GM18907 (cell line): Measurements from ENCODE around the gene MARCO.
"Not testable (repeated sequence)": the region's sequence is repeated elsewhere in the genome, so short reads cannot be mapped to it uniquely, and the experiment has no call there.

Source experiments
- ATAC-seq: cut with Tn5 transposase; IDR thresholded peaks from one replicate; pipeline ENCODE4 v1.9.1; 2021; ENCODE audit warnings: mild to moderate bottlenecking, moderate library complexity; ENCODE audit not compliant: unreplicated experiment

MARCO gene

GRCh38 chr2:119003856-119004255 is 61.9 kb downstream of the MARCO start:
- not testable (repeated sequence) for ATAC-seq

DNA sequence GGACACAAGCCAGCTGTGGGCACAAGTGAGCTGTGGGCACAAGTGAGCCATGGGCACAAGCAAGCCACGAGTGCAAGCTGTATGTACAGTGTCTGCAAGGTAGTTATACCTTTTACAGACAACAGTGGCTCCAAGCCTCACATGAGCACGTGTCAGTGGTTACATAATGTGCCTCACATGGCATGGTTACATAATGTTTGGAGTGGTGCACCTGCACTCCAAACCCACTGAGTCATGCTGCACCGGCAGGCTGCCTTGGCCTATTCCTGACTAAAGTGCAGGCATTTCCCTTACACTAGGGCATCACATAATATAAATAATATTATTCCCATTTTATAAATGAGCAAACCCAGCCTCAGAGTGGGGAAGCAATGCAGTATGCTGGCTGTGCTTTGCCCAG is 62.6 kb downstream of the MARCO start:
- ATAC-seq: no peak

- ATAC-seq: no peak
These were observed 63.1 kb downstream of the MARCO start for GRCh38 chr2:119005051-119005450.

- no peak for ATAC-seq
These were observed 63.6 kb downstream of the MARCO start for GRCh38 chr2:119005555-119005954.

- ATAC-seq: no peak
These were observed 64.4 kb downstream of the MARCO start for GRCh38 chr2:119006441-119006840.

GRCh38 chr2:119008108-119008507 is 66.1 kb downstream of the MARCO start:
- ATAC-seq: no peak

DNA sequence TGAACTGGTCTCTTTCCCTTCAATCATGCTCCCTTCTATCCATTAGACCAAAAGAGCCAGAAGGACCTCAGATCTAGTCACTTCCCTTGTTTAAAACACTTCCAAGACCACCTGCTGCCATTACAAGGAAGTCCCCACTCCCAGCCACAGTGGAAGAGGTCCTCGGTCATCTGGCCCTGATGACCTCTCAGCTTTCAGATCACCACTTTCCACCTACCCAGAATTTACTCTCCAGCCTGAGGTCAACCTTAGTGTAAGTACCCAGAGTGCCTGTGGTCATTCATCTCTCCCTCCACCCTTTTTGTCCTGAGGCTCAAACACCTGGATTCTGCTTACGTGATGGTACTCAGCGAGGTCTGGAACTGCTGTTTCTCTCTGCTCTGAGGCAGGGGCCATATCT is 67.1 kb downstream of the MARCO start:
- no peak for ATAC-seq

- ATAC-seq: no peak
These were observed 68.3 kb downstream of the MARCO start for GRCh38 chr2:119010336-119010735.

GRCh38 chr2:119011162-119011909 is 69.3 kb downstream of the MARCO start:
- ATAC-seq: no peak

DNA sequence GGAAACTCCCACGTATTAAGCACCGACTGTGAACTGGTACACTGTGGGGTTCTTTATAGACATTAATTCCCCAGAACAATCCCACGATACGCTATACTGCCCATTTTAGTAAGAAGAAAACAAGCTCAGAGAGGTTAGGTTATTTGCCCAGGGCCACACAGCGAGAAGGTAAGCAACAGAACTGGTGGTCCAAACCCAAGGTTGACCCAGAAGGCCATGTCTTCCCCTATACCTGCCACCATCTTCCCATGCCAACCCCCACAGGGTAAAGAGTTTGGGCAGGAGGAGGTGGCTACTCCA is 69.9 kb downstream of the MARCO start:
- no peak for ATAC-seq

DNA sequence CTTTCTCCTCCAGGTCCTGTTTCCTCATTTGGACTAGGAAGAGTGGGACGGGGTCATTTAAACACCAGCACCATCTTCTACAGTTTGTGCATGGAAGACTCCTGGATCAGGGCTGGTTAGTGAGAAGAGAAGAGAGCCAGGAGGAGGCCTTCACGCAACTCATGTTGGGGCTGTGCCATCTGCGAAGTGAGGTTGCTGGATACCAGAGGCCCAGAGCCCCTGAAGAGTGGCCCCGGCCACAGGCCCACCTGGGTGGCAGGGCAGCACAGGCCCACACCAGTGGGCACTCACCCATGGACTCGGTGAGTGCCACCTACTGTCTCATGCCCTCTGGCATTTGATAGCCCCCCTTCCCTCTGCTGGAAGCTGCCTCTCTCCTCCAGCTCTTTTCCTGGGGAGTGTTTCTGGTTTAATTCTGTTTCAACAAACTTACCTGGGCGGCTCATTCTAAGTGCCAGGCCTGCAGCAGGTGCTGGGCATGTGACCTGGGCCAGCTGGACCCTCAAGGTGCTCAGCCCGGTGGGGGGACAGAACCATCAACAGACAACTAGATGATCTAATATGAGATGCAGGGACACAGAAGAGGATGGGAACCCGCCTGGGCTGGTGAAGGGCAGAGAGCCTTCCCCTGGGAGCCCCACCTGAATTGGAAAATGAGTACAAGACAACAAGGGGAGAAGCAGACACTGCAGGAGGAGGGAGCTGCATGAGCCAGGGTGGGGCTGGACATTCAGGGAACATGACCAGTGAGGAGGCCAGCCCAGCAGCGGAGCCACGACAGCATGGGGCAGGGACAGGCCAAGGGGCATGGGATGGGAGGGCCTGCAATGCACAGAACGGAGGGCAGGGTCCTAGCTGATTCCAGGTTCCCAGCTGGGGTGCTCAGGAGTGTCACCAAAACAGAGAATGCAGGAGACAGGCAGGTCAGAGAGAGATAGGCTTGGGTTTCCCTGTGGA is 70.6 kb downstream of the MARCO start:
- ATAC-seq: no peak

DNA sequence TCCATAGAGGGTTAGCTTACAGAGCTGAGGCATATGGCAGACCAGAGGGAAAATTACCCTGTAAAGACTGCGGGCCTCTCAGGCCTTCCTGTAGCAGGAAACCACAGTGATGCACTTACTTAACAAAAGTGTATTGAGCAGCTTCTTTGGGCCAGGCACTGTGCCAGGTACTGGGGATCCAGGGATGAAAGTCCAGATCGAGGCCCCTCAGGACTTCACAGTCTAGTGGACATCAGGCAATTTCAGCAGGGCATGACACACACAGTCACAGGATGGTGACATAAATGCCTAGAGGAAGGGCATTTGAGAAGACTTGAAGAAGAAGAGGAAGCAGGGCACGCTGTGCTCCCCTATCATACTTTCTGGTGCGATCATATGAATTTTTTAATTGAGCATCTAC is 71.7 kb downstream of the MARCO start:
- no peak for ATAC-seq

DNA sequence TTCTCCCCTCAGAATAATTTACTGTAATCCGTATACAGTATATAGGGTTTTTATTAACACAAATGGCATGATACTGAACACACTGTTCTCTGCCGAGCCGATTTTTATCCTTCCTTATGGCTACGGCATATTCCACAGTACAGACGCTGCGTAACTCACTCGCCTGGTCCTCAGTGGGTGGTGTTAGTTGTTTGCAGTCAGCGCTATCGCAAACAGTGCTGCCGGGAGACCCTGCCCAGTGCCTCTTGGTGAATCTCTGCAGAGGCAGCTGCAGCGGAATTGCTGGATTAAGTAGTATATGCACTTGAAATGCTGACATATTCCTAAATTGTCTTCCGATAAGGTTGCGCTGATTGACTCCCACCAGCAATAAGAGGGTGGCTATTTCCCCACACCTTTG is 73.9 kb downstream of the MARCO start:
- no peak for ATAC-seq

DNA sequence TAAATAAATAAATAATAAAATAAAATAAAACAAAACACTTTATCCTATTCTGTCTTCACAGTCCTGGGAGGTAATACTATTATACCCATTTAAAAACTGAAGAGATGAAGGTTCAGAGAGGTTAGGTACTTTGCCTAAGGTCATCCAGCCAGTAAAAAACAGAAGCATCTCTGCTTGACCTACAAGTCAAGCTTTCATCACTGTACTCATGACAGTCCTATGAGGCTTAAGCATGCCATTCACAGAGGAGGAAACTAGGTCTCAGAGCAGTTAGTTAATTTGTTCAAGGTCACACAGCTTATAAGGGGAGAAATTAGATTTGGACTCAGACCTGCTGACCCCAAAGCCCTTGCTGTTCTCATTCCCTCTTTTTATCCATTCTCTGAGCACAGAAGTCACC is 77.5 kb downstream of the MARCO start:
- ATAC-seq: no peak

DNA sequence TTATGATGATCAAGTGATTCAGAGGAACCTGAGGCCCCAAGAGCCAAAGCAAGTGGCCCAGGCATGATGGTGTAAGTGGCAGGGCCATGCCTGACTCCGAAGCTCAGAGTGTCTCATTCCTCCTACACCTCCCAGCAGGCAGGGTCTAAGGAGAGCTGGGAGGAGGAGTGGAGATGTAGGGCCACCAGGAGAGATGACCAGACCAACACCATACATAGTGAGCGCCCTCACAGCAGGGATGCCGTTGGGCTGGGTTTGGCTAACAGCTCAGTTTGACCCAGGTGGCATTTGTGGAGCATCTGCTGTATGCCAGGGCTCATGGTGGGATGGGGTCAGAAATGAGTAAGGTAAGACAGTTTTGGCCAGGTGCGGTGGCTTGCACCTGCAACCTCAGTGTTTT is 80.7 kb downstream of the MARCO start:
- no peak for ATAC-seq

DNA sequence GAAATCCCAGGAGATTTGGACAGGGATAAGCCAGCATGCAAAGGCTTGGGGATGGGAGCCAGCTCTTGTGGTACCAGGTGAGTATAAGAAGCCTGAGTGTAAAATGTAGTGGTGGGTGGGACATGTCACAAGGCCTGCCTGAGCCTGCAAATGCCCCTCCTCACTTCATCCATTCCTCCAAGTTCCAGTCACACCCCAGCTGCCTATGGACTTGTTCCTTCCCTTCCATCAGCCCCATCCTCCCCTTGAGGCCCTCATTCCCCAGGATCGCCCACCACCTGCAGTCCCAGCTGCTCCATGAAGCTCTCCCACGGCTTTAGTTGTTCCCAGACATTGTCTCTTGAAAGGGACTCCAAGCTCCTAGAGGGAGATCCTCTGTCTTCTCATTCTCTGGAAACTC is 81.5 kb downstream of the MARCO start:
- ATAC-seq: no peak

DNA sequence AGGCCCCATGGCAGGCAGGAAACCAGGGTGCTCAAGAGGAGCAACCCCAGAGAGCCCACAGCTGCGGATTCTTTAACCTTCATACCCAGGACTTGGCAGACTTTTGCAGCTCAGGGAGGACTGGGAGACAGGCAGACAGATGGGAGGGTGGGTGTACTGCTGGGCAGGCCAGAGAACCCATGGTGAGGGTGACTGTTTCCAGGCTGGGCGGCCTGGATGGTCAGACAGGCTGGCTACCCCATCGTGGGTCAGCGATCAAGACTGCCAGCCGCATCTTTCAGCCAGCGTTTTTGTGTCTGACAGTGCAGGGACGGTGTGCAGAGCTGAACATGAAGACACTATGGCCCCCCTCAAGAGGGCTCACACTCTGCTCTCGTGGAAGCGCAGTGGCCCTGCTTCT is 82.2 kb downstream of the MARCO start:
- no peak for ATAC-seq

DNA sequence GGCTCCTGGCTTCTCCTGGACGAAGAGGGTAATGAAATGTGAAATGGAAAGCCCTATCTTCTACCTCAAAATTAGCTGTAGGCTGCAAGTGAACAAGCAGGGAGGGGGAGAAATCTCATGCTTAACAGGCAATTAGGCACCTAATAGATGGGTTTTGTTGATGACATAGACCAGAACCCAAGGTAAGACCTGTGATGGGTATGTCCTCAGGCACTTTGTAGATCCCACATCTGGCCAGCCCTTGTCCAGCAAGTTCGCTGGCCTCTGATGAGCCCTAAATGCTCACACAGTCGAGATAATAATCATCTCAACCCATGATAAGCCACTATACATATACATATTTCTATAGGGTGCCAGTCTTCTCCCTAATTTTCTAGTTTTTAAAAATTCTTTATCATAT is 82.6 kb downstream of the MARCO start:
- ATAC-seq: no peak

- no peak for ATAC-seq
These were observed 83.0 kb downstream of the MARCO start for GRCh38 chr2:119025013-119025412.

DNA sequence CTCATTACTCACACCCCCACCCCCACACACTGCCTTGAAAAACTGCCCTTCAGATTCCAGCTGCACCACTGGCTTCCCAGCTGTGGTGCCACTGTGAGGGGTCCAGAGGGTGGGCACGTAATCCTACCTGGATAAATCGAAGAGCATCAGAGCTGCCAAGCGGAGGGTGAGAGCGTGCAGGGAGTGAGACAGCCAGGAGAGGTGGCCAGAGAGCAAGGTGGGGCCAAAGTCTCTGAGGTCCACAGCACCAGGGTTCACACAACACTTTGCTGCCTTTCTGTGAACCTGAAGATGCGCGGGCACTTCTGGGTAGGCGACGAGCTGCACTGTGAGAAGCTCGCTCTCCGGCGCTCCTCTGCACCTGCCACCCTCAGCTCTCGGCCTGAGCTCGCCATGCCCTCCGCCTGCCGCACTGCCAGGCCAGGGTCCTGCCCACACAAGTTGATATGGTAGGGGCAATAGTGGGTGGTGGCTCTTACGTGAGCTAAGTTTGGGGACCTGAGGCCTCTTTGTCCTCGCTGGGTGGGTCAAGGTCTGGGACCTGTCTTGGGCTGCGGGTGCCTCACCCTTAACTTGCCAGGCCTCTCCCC is 83.9 kb downstream of the MARCO start:
- ATAC-seq: no peak

DNA sequence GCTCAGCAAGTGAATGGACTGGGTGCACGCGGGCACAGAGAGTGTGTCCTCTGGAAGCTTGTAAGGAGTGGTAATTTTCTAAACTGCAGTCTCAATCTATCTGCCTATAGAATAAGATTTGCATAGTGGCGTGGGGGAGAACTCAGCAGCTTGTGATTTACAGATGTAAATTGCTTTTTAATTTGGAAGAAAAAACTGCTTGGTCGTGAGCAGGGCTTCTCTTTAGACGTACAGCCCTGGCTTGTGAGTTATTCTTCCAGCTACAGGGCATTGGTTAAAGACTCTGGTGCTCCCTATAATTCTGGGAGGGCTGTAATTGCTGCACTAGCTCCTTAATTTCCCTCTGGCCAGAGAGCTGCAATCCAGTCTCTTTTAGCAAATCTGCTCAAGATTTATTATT is 84.9 kb downstream of the MARCO start:
- ATAC-seq: no peak
